GM19023 (cell line): ENCODE data around the gene DSCAML1.

ENCODE experiments used
- ATAC-seq: cut with Tn5 transposase; IDR thresholded peaks from one replicate; pipeline ENCODE4 v1.9.1; 2021; ENCODE audit warnings: mild to moderate bottlenecking, moderate library complexity; ENCODE audit not compliant: unreplicated experiment

DSCAML1 gene

DNA sequence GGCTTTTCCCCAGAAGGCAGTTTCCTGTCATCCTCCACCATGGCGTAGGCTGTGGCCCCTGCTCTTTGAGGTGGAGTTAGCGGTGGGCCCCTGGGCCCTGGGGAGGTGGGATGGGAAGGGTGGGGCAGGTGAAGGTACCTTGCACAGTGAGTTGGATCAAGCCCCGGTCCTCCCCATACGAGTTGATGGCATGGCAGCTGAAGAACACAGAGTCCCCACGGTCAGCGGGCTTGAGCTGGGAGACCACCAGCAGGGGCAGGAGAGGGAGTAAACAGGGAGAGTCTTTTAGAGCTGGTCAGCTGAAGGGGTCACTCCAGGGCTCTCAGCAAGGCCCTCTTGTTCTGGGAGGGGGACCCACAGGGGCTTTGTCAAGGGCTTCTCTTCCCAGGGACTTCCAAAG, 316.0 kb downstream of the DSCAML1 start:
- ATAC-seq: no peak

DNA sequence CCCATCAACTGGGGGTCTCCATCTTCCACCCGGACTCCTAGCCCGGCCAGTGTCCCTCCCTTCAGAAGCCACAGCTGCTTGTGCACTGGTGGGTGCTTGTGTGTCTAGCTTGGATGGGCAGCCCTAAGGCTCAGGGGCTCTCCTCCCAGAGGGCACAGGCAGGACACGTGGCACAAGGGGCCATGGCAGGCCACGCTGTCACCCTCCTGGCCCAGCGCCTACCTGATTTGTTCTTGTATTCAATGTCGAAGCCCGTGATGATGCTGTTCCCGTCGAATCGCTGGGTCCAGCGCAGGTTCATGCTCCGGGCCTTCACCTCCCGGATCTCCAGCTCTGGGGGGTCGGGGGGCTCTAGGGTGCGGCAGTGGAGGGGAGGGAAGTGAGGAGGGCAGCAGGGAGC, 316.8 kb downstream of the DSCAML1 start:
- no peak for ATAC-seq

DNA sequence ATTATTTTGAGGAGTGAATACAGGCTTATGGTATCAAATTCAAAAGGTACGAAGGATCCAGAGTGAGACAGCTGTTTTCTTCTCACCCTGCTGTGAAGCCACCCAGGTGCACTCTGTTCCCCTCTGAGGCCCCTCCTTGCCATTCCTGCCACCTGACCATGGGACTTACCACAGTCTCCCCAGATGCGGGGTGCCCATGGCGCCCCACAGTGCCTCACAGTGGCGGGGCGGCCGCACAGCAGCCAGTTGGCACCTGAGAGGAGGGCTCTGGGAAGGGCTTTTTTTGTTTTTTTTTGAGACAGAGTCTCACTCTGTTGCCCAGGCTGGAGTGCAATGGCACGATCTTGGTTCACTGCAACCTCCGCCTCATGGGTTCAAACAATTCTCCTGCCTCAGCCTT, 317.6 kb downstream of the DSCAML1 start:
- ATAC-seq: no peak

DNA sequence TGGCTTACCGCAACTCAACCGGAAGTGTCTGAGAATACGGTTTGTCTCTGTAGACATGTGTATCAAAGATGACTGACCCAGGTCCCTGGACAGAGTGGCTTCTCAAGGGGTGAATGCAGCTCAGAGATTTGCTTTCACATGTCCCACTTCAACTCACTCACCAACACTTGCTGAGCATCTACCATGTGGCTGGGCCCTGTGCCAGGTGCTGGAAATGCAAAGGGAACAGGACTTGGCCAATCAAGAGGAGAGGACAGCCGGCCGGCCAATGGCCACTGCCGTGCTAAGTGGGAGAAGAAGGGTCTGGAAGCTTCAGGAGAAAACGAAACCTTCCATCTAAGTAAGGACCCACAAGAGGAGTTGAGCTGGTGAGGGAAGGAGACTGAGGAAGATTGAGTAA, 318.1 kb downstream of the DSCAML1 start:
- ATAC-seq: no peak

DNA sequence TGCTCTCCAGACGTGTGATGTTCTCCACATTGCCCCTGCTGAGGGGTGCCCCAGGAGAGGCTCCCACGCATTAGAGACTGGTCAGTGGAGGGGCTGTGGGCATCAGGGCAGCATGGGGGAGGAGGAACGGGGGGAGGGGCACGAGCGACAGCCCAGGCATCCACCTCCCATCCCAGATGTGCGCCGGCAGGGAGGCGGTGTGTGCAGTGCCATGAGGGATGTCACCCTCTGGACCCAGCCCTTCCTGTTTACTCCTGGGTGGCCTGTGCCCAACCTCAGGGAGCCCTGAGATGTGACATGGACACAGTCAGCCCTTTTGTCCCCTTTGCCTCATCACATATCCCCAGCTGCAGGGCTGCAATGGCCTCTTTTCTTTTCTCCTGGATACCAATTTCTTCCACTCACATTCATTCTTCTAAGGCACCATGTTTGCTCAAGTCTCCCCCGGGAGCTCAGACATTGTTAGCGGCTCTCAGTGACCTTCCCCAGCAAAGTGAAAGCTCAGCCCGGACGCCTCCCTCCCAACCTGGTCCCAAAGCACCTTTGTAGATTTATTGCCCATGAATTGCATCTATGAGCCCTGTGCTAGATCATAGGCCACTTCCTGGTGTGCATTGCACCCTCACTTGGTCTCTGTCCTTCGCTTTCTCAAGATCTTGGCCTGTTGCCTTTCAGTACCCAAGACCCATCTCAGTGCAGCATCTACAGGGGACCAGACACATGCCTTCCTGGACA, 318.7 kb downstream of the DSCAML1 start:
- ATAC-seq: no peak

DNA sequence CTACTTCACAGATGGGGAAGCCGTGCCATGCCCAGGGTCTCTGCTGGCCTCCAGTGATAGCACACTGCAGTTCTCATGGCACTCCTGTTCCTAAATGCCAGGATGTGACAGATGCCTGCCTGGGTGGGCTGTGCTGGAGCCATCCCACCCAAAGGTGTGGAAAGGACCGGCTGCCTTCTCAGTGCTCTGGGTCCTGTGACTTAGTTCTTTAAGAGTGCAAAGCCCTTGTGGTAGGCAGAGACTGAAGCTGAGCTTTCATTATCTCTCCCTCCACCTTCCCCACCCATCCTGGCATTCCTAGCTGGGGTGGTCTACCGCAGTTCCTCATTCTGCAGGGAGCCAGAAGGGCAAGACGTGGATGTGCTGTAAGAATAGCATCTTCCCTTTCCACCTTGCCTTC, 319.3 kb downstream of the DSCAML1 start:
- no peak for ATAC-seq

DNA sequence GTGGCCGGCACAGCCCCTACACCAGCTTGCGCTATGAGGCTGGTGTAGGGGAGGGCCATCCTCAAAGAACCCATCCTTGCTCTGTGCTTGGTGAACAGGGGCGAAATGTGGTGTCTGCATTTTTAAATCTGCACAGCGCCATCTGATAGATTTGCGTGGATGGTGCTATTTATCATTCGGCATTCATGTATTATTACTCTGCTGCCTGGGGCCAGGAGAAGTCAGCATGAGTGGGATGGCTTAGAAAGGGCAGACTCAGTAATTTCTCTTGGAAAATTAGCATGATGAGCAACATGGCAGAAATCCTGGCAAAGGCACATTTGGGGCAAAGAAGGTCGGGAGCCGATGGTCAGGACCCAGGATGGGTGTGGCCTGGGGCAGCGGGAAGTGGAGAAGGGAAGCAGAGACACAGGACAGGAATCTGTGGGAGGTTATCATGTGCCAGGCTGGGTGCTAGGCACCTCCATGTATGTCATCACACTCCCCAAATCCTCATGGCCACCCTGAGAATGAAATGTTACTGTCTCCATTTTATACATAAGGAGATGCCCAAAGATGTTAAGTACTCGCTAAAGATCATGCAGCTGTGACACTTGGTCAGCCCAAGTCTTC, 320.4 kb downstream of the DSCAML1 start:
- ATAC-seq: no peak

DNA sequence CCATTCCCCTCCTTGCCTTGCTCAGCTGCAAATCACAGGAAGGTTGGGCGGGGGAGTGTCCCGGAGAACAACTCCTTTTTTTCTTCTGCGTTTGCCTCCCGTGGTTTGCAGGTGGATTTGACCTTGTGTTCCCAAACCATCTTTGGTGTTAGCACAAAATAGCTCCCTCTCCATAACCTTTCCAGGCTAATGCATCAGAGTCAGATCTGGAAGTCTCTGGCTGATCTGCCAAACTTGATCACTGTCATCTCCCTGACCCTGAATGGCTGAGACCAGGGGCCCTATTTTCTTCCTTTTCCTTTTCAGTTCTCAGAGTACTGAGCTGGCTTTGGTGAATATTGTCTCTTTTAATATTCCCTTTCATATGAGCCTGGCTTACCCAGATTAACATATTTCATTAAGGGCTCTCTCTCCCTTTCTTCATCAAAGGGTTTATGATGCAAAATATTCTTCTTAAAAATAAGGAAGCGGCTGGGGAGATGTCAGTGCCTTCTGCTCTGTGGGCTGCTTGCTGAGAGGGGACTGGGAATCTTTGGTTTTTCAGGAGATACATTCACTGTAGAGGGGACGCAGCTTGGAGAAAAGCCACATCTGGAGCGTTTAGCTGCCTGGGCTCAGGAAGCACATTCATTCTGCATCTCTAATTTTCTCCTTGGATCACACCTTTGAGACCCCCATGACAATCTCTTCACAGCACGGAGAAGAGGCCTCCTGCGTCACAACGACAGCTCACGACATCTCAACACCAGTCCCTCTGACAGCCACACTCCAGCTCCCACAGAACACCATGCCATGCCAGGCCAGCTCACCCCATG, 321.1 kb downstream of the DSCAML1 start:
- ATAC-seq: no peak

DNA sequence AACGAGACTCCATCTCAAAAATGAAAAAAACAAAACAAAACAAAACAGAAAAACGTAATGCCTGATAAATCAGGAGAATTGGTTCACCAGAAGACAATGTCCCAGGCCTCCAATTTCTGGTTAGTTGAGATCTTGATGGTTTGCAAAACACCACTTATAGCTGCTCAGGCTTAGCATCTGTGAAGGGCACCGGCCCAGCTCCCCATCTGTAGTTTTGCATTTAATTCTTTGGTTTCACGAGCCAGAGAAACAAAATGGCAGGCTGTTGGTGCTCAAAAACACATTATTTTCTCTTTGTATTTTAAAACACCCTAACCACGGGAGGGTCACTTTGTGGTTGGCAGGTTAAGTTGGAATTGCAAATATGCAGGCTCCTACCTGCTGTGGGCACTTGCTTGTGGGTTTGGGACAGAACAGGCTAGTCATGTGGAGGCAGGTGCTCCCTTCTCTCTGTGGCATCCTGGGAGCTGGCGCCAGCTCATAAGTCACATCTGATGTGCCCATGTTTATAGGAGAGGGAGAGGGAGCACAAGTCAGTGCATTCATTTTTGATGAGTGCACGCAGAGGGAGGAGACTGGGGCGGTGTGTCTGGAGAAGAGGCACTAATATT, 323.4 kb downstream of the DSCAML1 start:
- ATAC-seq: no peak

DNA sequence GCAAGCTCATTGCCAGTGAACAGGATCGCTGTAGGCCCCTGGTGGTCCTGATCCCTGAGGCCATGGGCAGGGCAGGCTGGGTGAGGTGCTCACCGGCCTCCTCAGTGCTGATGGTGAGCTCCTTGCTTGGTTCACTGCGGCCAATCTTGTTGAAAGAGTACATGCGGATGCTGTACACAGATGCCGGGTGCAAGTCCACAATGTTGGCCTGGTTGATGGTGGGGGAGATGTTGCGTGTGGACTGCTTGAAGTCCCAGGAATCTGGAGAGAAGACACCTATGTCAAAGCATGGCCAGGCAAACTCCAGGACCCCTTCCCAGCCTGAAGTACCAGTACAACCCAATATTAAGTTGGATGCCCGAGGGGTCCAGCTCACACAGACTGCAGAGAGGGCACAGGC, 325.2 kb downstream of the DSCAML1 start:
- ATAC-seq: no peak

DNA sequence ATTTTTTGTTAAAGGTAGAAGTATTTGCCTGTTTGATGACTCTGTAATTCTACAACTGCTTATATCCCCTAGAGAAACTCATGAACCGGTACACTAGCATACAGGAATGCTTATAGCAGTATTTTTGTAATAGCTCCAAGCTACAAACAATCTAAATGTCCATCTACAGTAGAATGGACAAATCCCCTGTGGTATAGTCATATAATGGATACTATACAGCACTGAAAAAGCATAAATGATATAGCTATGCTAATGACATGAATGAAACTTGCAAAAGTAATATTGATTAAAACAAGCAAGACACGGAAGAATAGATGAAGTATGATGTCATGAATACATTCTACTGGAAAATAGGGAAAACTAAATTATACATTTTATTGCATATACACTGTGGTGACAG, 326.4 kb downstream of the DSCAML1 start:
- no peak for ATAC-seq

DNA sequence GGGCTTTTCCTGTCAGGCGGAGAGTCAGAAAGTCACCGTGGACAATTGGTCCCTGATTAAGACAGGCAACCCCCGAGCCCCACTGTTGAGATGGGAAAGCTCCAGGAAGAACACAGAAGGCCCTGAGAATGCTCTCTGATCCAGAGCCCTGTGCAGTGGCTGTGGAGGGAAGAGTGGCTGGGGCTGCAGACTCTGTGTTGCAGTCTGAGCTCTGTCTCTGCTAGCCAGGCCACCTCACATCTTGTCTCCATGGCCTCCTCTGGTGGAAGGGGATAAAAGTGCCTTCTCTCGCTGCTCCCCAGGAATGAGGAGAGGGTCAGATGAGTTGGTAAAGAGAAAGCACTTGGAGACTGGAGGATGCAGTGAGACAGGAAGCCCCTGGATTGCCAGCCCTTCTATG, 328.1 kb downstream of the DSCAML1 start:
- no peak for ATAC-seq

DNA sequence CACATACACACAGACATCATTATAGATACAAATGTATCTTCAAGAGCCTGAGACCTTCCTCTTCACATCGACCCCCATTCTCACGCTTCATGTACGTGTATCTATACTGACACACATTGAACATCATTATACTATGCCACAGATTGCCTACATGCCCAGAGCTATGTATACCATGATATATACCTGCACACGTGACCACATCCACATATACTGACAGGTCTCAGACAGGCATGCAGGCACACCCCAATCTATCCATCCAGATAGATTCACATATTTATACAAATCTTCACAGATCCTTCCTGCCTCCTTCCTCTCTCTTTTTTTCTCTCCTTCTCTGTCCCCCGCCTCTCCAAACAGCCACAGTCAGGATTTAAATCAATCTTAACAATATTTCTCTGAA, 329.2 kb downstream of the DSCAML1 start:
- no peak for ATAC-seq

DNA sequence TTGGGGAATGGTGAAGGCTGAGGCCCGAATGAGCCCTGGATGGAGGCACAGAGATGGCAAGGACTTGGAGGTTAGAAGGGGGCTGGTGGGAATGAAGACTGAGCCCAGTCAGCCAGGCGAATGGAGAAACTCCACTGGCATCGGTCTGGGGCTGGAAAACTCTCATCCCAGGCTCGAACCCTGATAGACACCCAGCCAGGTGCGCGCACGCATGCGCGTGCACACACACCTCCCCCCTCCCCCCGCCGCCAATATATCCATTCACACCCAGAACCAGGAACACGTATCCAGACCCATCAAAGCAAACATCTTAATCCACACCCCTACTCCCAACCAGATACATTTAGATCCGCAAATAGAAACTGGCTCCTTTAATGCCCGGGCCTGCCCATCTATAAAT, 330.1 kb downstream of the DSCAML1 start:
- ATAC-seq: no peak

DNA sequence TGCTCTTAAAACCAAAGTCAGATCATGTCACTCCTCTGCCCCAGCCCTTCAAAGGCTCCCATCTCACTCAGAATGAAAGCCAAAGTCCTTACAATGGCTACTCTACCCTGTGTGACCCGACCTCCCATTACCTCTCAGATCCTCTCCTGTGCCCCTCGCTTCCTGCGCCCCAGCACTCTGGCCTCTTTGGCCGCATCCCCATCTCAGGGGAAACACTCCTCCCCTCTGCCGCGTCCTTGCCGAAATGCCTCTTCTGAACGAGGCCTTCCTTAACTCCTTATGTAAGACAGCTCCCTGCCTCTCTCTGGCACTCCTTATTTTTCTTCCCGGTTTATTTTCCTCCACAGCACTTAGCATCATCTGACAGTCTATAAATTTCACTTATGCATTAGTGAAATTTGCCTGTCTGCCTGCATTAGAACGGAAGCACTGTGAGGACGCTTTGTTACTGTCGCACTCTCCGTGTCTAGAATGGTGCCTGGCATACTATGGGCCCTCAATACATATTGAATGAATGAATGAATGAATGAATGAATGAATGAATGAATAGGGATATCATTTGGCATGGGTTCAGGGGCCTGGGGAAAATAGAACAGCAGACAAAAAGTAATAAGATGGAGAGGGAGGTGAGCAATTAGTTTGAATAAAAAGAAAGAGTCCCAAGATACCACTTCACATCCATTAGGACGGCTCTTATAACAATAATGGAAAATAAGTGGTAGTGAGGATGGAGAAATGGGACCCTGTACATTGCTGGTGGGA, 331.6 kb downstream of the DSCAML1 start:
- no peak for ATAC-seq

DNA sequence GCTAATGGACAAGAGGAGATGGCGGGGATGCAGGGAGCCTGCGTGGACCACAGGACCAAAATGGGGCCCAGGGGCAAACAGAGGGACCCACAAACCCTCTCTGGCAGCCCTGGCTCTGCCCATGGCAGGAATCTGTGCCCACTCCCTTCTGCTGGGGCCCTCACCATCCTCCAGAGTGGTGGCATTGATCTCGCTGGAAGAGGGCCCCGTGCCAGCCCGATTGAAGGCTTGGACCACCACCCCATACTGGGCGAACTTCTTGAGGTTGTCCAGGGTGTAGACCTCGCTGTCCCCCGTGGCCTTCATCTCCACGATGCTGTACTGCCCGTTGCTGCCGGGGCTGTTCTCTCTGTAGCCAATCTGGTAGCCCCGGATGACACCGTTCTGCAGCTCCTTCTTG, 332.2 kb downstream of the DSCAML1 start:
- ATAC-seq: no peak

DNA sequence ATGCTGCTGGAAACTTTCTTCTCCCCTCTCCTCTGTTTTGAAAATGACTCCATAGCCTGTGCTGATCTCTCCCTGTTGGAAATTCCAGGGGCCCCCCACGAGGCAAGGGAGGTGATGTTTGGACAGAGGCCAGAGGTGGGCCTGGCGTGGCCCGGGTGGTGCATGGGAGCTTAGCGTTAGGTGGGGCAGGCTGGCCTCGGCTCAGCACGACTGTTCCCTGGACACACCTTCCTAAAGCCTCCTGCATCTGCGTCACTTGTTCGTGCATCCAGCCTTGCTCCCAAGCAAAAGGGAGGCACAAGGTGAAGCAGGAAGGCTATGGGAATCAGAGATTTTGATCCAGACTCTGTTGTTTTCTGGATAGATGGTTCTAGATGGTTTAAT, 334.2 kb downstream of the DSCAML1 start:
- ATAC-seq: no peak

DNA sequence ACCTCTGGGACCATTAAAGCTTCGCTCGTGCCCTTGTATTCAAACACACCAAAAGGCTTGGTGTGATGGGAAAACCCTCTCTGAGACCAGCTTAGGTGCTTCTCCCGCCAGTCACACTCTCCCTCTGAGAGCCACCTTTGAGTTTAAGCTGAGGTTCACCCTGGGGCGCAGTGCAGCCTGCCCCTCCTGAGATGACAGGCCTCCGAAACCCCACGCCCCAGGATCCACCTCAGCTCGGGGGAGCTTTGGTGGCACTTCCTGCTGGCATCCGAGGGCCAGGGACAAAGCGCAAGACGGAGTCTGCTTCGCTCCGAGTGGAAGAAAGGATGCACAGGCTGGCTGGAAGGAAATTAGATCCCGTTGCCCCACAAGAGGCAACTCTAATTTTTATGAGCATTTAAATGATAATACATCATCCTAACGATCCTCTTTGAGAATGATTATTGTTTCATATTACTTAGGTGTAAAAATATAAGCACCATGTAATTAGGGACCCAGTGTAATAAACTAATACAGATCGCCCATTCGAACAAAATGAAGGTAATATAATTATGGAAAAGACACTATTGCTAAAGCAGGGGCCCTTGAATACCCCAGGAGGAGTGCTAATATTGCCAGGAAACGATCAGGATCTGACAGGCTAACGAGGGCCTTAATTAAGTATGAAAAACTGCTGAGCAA, 334.7 kb downstream of the DSCAML1 start:
- no peak for ATAC-seq

DNA sequence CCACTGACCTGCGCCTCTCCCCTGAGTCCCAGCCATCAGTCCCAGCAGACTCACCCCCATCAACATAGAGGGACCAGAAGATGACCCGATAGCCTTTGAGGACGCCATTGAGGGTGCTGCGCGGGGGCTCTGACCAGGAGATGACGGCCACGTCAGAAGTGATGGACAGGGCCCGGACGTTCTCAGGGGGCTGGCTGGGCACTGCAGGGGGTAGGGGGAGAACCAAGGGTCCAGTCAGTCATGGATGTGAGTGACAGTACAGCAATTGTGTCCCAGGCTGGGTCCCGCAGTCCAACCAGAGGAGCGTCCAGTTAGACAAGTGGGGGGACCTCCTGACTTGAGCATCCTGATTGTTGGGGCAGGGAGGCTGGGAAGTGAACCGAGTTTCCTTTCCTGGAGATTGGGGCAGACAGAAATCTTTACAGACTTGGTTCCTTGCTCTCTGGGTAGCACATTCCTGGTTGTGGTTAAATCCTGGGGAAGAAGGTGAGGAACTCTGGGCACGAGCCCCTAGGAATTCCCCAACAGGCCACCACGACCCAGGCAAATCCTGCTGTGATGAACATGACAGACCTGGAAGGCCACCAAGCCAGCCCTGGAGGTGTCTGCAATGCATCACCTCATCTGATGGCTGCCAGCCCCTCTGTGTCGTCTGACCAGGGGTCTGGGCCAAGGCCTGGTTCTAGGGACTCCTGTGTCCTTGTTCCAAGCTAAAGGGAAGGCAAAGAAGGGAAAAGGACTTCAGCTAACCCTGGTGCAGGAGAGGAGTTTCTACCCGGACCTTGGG, 335.4 kb downstream of the DSCAML1 start:
- no peak for ATAC-seq

DNA sequence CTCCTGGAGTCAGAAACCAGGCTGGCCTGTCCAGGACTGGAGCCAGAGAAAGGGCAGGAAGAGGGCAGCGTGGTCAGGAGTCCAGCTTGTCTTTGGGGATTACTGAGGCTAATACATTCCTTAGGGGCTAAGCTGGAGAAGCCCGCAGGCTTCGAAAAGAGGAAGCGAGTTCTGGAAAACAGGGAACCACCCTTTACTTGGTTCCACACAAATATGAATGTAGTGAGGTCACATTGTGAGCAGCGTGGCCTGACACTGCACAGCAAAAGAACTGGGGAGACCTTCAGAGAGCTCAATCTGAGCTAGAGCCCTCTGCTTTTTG, 337.1 kb downstream of the DSCAML1 start:
- no peak for ATAC-seq
